Measurements from ENCODE around the gene PLXNA4.

DNA sequence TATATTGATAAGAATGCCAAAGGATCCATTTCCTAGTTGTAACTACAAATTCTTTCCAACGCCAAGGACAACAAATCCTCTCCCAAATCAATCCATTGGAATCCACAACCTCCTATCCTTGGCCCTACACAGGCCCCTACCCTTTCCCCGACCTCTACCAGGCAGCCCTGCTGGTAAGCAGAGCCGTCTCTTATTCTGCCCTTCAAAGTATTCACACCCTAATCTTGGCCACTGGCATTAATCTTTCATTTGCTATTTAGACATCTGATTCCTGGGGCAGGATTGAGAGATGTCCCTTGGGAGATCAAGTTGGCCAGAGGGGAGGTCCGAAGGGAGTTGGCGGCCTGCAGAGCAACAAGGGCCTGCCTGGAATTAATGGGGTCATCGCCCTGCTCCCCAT lies 161.4 kb downstream of the PLXNA4 start:
- no peak for TF ChIP-seq POLR2A (IDR thresholded peaks at IDR 0.05; ENCODE audit: low read depth, low read length)
- no peak for TF ChIP-seq POLR2AphosphoS5 (IDR thresholded peaks at IDR 0.05; ENCODE audit: low read depth, low read length)

All from GM12892 (cell line).